NCI-H526 (cell line): Measurements from ENCODE around the gene SHC4.
"Not testable (repeated sequence)": the region's sequence is repeated elsewhere in the genome, so short reads cannot be mapped to it uniquely, and the experiment has no call there.

ENCODE experiments used
- DNase-seq, 2 experiments: peaks; one replicate each; lab custom pipeline; 2025; lab: John Stamatoyannopoulos, UW

SHC4 gene

DNA sequence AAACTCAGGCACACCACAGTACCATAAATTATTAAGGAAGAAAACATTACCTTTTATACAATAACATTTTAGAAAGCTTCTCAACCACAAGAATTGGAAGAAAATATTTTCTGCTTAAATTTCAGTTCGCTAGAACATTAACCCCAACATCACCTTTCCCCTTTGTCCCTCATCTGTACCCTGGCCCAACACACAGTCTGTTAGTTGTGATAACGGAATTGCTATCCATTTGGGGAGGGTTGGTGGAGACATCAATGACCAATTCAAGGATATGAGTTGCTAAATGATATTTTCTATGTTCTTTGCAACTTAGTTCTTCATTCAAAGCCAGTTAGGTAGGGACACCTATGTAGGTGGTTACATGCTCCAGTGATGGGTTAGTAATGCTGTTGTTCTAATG is 80.0 kb downstream of the SHC4 start:
- no peak for DNase-seq

DNA sequence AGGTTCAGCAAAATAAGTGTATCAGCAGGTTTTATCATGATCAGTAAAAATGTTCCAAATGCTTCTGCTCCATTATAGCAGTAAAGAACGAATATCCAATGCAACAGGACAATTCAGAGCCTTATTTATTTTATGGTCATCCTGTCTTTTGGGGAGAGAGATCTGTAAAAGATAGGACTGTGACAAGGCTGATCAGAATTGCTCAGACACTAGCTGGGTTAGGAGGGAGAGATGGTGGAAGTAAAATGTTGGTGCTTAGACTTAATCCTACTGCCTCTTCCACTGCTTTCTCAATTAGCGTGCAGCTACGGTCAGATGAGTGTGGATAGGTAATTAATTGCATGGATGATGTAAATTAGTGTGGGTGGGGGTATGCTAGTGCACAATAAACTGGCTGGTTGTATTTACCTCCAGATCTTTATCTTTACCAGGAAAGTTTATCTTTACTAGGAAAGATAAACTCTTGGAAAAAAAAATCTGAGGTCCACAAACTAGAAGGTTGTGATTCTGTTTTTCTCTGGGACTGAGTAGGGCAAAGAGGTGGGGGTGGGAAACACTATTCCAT is 83.6 kb downstream of the SHC4 start:
- peak; percentile 12 to 24 for DNase-seq

DNA sequence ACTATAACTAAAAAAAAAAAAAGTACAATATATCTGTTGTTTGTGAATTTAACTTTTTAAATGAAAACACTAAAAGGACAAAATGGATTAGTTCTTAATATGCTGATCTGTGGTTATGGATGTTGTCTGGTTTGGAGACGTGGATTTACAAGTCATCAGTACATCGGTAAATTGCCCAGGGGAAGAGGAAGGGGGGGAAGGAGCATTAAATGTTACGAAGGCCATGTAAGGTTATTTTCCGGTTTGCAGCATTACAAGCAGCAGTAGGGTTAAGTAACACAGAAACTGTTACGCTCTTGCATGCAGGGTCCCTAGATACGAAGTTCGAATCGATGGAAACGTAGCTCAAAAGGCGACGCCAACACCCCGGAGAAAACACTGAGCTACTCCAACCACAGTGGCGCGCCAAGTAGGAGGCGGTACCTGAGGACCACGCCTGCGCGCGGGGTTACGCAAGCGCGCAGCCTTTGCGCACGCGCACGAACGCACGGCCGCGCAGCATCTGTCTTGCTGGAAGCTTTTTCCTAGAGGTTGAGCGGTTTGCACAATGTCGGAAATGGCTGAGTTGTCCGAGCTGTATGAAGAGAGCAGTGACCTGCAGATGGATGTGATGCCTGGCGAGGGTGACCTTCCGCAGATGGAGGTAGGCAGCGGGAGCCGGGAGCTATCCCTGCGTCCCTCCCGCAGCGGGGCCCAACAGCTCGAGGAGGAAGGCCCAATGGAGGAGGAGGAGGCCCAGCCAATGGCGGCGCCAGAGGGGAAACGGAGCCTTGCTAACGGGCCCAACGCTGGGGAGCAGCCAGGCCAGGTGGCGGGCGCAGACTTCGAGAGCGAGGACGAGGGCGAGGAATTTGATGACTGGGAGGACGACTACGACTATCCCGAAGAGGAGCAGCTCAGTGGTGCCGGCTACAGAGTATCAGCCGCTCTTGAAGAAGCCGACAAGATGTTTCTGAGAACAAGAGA is 85.8 kb downstream of the SHC4 start, which contains the start of gene EID1:
Gene EID1, plus strand, starts transcription at position 505 of the 966 bp plus-strand sequence. Its CDS starts 43 bp downstream, at position 548.
- DNase-seq, result peak; percentile 85 to 96

DNA sequence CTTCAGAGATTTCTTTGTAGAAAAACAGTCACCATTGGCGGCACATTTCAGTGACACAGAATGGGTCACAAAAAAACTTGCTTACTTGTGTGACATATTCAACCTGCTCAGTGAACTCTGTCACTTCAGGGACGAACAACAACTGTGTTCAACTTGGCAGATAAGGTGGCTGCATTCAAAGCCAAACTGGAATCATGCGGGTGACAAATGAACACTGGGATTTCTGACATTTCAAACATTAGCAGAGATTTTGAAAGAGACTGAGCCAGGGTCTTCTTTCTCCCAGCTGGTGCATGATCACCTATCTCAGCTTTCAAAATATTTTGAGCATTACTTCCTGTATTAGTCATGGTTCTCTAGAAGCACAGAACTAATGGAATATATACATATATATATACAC is 87.7 kb downstream of the SHC4 start:
- DNase-seq, result no peak

DNA sequence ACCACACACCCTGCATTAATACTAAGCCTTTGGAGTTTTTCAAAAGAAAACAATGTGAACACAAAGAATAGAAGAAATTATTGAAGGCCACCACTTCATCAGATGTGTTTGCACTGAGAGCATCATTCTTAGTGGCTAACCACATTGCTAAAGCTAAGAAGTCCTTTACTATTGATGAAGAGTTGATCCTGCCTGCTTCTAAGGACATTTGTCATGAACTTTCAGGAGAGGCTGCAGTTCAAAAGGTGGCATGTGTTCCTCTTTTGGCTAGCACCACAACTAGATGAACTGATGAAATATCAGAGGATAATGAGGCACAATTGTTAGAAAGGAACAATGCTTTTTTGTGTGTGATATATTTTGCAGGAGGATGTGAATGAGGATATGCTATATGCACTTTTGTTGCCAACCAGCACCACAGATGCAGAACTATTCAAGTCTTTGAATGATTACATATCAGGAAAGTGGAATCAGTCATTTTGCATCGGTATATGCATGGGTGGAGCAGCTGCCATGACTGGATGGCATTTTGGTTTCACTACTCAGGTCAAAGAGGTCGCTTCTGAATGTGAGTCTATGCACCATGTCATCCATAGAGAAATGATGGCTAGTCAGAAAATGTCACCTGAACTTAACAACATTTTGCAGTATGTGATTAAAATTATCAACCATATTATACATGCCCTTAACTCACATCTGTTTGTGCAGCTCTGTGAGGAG is 88.3 kb downstream of the SHC4 start:
- DNase-seq, result no peak

DNA sequence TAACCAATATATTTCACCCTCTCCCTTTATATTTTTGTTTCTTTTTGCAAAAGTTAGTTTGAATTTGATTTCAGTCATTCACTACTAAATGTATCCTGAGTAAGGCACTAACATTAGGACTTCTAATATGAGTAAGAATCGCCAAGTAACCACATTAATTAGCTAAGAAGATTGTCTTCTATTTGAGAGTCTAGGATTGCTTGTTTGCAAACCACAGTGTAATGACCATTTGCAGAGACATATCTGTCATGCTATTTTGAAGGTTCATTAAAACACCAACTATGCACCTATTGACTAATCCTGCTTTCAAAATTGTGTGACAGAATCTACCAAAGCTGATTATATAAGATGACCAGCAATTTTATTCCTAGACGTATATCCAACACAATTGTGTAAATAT is 91.1 kb downstream of the SHC4 start:
- DNase-seq, result no peak

DNA sequence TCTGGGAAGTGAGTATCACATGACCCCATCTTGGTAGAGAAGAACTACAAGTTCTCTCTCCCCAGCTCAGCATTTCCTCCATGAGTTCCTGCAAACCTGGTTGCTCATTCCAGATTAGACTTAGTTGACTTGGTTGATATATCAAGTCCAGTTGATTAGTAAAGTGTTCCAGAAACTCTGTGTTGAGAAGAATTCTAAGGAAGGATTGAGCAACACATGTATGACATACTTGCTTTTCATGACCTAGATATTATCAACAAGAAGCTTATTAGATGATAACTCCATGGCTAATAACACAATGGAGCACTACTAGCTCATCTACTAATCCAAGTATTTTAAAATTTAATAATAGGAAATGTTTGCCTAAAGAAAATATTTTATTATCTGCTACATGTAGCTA is 92.2 kb downstream of the SHC4 start:
- DNase-seq, result no peak

DNA sequence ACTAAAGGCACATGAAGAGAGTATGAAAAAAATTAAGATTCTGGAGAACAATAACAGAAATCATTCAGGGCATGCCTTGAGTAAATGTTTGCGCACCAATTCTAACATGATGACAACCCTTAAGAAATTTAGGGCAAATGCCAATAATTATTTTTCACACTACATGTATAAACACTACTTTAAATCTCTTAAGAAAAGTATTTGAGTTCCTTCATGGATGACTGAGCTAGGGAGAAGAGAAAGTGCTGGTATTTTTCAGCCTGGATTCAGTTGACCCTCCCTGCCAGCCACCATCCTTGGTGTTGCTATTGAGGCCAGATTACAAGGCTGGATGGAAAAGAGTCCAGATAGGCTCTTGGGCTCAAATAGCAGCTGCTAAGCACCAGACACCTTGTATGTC is 93.8 kb downstream of the SHC4 start:
- DNase-seq, result no peak

DNA sequence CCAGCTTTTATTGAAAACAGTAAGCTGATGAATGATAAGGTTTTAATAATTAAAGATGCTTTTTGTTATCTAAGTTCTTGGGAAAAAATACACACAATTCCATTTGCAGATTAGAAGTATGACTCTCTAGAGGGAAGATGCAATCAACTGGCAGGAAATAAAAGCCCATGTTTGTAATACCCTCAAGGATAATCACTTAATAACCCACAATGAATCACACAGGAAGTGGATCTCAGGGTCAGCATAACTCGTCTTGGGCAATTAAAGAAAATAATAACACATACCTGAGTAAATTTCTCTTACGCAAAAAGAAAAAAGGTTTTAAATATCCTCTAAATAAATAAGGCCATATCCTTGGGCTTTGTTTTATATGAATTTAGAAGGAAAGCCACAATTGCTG is 95.2 kb downstream of the SHC4 start:
- DNase-seq, result no peak

DNA sequence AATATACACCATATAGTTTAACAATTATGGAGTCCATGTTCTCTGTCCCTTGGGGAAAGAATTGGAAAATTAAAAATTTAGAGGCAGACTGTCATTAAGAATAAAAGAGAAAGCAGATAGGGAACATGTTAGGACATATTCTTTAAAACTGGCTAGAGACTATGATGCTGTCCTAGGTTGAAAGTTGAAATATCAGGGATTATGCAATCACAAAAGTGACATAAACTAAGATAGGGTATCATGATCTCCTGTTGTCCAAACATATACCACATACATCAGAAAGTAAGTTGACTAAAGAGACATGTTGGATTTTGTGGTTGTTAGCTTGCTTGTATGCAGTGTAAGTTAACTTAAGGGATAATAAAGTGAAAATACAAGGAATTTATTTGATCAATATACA is 95.7 kb downstream of the SHC4 start:
- DNase-seq, result no peak

DNA sequence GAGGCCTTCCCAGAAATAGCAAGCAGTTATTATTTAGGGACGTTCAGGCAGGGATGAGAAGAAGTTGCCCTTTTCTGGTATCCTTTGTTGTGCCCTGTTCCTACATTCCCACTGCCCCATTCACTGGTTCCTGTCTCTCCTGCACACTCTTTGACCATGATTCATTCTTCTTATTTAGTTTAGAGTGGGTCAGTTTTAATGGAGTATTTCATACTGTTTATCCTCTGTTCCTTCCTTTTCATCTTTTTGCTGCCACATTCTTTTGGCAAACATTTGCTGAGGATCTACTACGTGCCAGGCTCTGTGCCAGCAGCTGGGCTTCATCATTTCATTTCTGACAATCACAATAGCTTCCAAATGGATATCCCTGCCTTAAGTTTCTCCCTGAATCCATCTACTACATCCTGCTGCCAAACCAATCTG is 97.6 kb downstream of the SHC4 start:
- DNase-seq, result no peak

DNA sequence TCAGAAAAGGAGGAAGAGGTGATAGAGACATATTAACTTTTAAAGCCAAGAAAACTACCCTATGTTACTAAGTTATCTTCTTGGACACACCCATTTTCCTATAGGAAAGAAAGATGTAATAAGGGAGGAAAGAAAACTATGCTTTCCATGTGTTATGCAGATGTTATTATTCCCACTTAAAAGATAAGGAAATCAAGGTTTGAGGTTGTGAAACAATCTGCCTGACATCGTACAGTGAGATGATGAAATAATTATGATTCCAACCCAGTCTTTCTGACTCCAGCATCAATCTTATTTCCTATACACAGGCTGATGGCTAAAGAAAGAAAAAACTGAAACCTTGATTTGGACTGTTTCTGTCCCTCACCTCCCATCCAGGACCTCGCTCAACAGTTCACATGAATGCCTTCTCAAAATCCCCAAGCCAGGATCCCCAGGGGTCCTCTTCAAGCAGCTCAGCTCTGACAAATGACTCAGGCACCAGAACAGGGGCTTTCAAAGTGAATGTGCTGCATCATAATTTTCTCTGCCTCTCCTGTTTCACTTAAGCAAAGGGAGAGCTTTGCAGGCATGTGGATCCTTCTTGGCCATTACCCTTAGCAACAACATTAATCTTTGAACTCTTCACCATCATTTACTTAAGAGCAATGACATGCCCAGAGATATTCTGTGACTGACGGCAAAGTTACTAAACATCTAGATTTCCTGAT is 98.2 kb downstream of the SHC4 start:
- DNase-seq, result no peak

DNA sequence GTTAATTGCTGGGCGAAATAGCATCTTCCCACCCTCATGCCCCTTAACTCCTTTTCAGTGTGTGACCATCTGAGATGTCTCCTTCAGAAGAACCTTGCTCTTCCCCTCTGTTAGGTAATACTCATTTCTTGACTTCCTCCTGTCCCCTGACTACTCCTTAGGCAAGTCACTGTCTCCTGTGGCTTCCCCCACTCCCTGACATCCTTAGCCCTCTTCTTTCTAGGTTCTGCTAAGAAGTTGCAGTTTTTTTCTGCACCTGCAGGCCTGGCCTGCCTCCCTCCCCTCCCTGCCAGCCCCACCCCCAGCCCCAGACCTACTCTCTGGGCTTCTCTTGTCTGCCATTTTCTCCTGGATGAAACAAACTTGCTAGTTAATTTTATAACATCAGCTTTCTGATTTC is 101.0 kb downstream of the SHC4 start:
- no peak for DNase-seq

DNA sequence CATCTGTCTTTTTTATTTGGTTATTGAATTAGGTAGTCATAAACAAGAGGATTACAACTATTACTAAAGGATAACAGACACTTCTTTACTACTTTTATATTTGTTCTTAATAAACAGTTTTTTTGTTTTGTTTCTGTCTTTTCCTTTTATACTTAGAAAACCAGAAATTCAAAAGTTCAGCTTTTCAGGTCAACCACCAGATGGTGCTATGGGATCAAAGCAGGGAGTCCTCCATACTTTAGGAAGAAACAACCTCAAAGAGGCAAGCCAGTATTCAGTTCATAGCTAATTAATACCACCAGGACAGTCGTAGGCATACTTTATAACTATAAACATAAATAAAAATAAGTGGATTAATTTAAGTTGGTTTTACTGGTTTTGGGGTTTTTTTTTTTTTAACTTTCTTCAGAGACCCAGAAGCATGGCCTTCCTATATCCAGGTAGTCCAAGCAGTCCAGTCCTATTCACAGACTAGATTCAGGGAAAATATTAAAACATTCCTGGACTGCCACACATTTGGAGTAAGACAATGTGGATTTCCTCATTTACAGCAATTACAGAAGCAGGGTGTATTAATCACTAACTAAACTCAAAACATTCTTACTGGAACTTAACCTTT is 101.8 kb downstream of the SHC4 start:
- peak; percentile 3 to 74 for DNase-seq

DNA sequence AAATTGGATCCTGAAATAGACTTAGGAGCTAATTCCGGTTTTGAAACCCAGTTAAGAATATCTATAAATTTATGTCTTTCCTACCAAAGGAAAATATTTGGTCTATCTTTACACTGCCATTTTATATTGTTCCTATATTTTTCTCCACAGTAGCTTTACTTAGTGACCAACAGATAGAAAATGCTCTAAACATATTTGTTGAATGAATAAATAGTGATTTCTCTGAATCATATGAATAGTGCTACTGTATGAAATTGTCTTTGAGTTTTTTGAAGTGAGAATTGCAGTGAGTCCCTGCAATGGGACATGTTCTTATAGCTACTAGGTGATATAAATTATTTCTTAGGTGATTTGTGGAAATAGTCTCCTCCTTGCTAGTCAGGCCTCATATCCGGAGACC is 104.3 kb downstream of the SHC4 start:
- no peak for DNase-seq

DNA sequence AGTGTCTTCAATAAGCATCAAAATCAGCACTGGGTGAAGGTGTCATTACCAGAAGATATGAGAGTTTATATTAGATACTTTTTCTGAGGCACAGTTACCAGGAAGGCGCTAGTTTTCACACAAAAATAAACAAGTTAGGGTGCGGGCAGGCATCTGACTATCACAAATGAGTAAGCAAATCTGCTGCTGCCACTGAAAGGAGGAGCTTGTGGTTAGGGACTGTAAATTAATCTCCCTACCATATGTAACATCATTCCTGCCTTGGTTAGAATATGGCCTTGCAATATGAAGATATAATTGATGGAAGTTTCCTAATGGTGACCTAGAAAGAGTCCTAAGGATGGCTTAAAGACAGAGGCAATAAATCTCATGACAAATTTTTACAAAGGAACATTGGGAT is 105.3 kb downstream of the SHC4 start:
- DNase-seq, result peak; percentile 1 to 45

DNA sequence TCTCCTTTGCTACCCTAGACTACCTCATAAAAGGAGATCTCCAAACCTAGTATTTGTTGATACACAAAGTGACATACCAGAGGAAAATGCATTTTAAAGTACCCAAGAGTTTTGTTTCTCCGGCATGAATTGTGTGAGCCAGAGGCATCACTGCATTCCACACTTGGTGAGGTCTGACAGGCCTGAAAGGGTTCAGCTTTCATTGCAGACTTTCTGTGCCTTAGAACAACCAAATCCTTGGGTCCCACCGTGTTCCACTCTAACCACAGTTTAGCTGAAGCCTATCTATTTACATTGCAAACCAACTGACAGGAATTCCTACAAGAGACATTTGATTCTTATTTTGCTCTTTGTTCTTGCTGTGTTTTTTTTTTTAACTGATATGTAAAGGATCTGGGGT is 106.8 kb downstream of the SHC4 start:
- peak; percentile 6 to 34 for DNase-seq

DNA sequence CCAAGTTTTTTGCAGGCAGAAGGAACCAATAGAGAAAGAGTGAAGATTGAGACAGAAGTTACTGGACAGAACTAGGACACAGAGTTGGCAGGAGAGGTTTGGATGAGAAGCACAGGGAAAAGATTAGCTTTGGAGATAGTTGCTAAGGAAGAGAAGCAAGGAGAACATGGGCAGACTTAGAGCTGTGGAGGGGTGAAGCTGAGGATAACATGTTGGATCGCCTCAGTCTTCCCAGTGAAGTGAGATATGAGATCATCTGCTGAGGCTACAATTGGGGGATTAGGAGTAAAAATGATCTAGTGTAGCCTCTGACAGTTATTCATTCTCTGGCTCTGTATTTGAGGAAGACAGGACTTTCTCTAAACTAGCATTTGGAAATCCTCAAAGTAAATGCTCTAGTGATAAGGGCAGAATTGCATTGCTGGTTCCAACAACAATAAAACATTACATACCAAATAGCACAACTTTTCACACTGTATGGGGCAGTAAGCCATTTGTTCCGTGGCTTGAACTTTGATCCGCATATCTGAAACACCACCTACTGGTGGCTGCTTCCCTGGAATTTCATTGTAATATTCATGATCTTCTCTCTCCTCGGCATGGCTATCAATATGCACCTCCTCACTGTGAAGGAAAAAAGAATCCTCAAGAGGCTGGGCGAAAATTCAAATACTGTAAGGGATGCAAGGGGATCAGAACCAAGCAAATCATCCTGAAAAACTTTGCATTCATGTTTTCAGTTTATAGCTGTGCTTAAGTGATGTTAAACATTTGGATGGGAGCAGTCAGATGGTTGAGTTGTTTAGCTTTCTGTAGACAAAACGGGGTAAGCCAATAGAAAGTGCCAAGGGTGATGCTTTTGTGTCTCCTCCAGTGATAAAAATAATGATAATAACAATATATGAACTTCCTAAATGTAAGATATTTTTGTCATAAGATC is 107.9 kb downstream of the SHC4 start:
- peak; percentile 6 to 68 for DNase-seq

DNA sequence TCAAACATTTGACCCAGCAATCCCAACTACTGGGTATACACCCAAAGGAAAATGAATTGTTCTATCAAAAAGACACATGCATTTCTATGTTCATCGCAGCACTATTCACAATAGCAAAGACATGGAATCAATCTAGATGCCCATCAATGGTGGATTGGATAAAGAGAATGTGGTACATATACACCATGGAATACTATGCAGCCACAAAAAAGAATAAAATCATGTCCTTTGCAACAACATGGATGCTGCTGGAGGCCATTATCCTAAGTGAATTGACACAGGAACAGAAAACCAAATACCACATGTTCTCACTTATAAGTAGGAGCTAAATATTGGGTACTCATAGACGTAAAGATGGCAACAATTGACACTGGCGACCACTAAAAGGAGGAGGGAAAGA is 109.3 kb downstream of the SHC4 start:
- DNase-seq, result not testable (repeated sequence)

DNA sequence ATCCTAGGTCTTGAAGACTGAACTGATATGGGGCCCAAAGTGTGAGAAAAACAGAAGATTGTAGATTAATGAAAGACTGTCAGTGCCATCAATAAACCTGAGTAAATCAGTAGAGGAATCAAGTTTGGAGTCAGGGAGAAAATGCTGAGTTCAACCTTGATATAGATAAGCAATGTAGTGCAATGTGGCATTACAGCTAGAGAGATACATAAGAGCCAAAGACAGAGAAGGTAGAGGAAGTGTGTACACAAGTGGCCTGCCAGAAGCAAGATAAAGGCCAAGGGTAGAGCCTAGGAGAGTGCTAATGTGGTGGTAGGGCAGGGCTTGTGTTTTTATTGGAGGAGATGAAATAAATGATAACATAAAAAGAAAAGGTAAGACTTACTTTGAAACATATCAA is 111.8 kb downstream of the SHC4 start:
- DNase-seq, result no peak

DNA sequence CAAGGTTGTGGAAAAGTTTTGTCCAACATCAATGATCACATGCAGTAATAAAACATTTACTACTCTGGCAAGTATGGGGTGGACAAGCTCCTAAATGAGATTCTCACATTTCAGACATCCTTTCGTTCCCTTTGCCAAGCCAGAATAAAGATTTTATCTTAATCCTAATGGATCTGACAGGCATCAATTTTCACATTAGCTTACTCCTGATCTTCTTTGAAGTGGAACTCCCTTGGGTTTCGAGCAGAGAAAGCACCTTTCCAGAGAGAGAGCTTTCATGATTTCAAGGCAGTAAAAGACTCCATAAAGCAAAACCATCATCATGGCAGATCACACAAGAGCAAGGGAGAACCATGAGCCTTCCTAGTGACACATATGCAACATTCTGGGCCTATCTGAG is 113.1 kb downstream of the SHC4 start:
- no peak for DNase-seq
